A549 treated with AZD9567 at 1 μM for 4 hours (cell line): ENCODE results near the gene APEX2. TPM values are rescaled to one million over a fixed set of nuclear protein-coding genes. Genes with fewer than 3 reads are reported as not detected.

Experiments
- total RNA-seq: library from RNA; stranded (reverse); fragments of 200-300 nt; extraction: Qiagen RNA extraction; gene quantifications from 5 replicates; pipeline ENCODE4 v1.2.3, GENCODE V29; 2022; ENCODE audit not compliant: insufficient read depth

The APEX2 gene, protein sequence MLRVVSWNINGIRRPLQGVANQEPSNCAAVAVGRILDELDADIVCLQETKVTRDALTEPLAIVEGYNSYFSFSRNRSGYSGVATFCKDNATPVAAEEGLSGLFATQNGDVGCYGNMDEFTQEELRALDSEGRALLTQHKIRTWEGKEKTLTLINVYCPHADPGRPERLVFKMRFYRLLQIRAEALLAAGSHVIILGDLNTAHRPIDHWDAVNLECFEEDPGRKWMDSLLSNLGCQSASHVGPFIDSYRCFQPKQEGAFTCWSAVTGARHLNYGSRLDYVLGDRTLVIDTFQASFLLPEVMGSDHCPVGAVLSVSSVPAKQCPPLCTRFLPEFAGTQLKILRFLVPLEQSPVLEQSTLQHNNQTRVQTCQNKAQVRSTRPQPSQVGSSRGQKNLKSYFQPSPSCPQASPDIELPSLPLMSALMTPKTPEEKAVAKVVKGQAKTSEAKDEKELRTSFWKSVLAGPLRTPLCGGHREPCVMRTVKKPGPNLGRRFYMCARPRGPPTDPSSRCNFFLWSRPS
- 31.7 to 35.6 TPM (median 32.1 TPM) in 5 replicates for total RNA-seq

DNA sequence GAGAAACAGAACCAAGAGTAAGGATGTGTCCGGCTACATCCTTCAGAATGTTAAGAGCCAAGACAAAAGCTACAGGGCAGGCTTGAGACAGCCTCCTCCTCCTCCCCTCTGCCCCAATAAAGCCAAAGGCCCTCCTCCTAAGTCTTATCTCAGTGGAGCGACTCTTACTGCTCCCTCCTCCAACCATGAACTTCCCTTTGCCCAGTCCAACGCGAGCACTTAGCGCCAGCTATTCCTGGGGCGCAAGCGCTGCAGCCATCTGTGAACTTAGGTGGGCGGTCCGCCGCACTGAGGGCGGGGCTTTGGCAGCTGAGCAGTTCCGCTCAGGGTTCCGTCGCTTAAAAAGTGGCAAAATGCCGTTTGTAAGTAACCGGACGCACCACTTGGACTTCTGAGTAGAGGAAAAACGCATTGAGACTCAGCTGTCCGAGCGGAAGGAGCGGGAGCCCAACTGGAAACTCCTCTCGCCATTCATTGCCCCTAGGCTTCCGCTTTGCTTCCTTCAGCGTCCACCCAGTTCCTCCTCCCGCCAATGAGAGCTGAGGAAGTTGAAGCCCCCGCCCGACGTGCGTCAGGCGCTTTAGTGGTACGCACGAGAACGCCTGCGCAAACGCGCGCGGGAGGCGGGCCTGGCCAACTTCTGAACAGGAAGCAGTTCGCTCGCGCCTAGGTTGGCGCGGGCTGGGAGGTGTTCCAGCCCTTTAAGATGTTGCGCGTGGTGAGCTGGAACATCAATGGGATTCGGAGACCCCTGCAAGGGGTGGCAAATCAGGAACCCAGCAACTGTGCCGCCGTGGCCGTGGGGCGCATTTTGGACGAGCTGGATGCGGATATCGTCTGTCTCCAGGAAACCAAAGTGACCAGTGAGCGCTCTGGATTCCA is at the start of gene APEX2:
APEX2 (plus strand) TSS at position 647 of the 882 bp plus-strand sequence; CDS start at position 707, 60 bp downstream.

DNA sequence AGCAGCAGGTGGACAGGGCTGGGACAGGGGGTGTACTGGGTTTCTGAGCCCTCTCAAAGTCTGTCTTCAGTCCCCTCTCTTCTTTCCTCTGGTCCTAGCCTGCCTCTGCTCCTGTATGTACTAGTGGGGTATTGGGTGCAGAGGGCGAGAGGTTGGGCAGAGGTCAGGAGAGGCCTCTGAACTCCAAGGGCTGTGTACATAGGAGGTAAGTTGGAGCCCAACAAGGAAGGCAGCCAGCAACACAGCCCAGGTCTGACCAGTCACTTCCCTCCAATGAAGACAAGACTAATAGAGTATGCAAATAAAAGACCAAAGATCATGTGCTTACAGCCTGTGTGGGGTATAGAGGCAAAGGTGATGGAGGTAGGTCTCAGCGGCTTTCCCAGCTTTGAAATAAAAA is 6.1 kb upstream of the APEX2 start, which contains the start of gene PFKFB1:
PFKFB1 (minus strand) TSS at position 90 of the 400 bp plus-strand sequence. CDS start 181 bp downstream, outside the sequence.

DNA sequence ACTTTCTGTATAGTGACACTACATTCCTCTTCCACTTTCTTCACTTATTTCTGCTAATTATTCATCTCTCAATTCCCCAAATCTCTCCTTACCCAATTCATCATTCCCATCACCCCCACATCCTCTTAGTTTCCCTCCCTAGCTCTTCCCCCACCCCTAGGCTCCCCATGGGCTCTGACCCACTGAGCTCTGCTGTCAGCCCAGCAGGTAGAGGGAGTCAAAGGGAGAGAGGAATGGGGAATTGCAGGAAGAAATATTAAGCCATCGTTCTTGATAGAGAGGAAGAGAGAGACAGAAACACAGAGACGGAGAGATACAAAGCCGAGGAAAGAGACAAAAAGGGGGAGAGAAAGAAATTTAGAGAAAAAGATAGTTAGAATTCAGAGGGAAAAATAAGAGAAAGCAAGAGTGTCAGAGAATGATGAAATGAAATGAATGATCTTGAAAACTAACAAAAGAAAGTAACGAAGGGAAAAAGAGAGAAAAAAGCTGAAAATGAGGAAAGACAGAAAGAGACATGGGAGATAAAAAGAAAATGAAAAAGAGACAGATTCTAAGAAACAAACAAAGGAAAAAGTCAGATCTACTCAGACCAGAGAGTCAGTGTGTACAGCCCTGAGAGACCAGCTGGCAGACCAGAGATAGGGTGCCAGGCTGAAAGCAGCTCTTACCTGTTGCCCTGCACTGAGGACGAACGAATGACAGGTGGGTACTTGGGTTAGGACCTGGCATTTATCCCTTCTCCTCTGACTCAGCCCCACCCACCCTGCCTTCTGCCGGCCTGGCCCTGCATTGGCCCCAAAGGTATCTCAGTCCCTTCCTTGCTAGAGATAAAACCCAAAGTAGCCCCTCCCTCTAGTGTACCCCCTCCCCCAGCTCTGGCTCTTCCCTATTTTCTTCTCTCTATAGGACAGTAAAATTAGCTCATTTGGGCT is 30.4 kb downstream of the APEX2 start, which contains the start of gene ALAS2:
ALAS2 (minus strand) TSS at position 707 of the 935 bp plus-strand sequence. CDS start 4,977 bp downstream, outside the sequence.

Other genes with a start within 250 kb of the APEX2 start
- gene ITIH6, start 202.1 kb upstream of the APEX2 start, total RNA-seq: not detected in 5 replicates
- 72.2 to 99.2 TPM (median 81.7 TPM) in 5 replicates for gene MAGED2, start 192.6 kb upstream of the APEX2 start, total RNA-seq
- gene TRO, start 79.5 kb upstream of the APEX2 start, total RNA-seq: 0.45 to 0.78 TPM (median 0.70 TPM) in 4 of 5 replicates, not detected in the other
- 0.06 to 0.21 TPM (median 0.11 TPM) in 4 of 5 replicates, not detected in the other for gene PFKFB1, start 6.2 kb upstream of the APEX2 start, total RNA-seq
- gene ALAS2, start 30.6 kb downstream of the APEX2 start, total RNA-seq: not detected in 5 replicates
- gene PAGE2B, start 74.7 kb downstream of the APEX2 start, total RNA-seq: not detected in 5 replicates
- not detected in 5 replicates for gene PAGE2, start 88.7 kb downstream of the APEX2 start, total RNA-seq
- gene PAGE5, start 220.0 kb downstream of the APEX2 start, total RNA-seq: not detected in 5 replicates